Measurements from ENCODE around the gene GALK2.
"Not testable (repeated sequence)": the region's sequence is repeated elsewhere in the genome, so short reads cannot be mapped to it uniquely, and the experiment has no call there.

The GALK2 gene

GRCh38 chr15:49199666-49200065 lies 29.6 kb downstream of the GALK2 start:
- no peak overlapping the region for H3K4me2 ChIP-seq (ENCODE audit: low read depth, low read length)
- no peak overlapping the region for H3K4me3 ChIP-seq (ENCODE audit: low read length)
- H3K79me2 ChIP-seq (ENCODE audit: low read length), result peaks cover 10% of the 10 kb centered on the region
- TF ChIP-seq EZH2phosphoT487 (IDR thresholded peaks at IDR 0.05; ENCODE audit: low read length) (no peak), CTCF (IDR thresholded peaks at IDR 0.05; ENCODE audit: low read length) (no peak), EZH2 (optimal IDR thresholded peaks at IDR 0.05; ENCODE audit: low read depth, low read length) (no peak)
- no peaks in the 10 kb centered on the region for H3K27me3 ChIP-seq (replicated peaks; ENCODE audit: insufficient read depth, low read length)
- H3K9me2 ChIP-seq (replicated peaks; ENCODE audit: insufficient read depth, low read length), result no peaks in the 10 kb centered on the region
- H2AFZ ChIP-seq (ENCODE audit: low read length), result no peak overlapping the region
- H3K9ac ChIP-seq (ENCODE audit: low read length), result no peak overlapping the region
- DNase-seq, result no peak
- peaks cover 4% of the 10 kb centered on the region; the same call in 1 of the 2 replicates for H3K36me3 ChIP-seq (replicated peaks; ENCODE audit: insufficient read depth, low read length)
- H3K4me1 ChIP-seq (ENCODE audit: low read length), result no peaks in the 10 kb centered on the region
- H3K27ac ChIP-seq (ENCODE audit: low read length), result no peak overlapping the region
- H3K9me3 ChIP-seq (replicated peaks; ENCODE audit: insufficient read depth, low read length), result no peaks in the 10 kb centered on the region
- no peaks in the 10 kb centered on the region for H4K20me1 ChIP-seq (ENCODE audit: insufficient read depth, low read length)
- no peaks in the 10 kb centered on the region for H3F3A ChIP-seq (ENCODE audit: insufficient read depth, low read length)

GRCh38 chr15:49200347-49200746 lies 30.3 kb downstream of the GALK2 start:
- H2AFZ ChIP-seq (ENCODE audit: low read length), result no peak overlapping the region
- no peaks in the 10 kb centered on the region for H3K27me3 ChIP-seq (replicated peaks; ENCODE audit: insufficient read depth, low read length)
- peaks cover 8% of the 10 kb centered on the region for H3K79me2 ChIP-seq (ENCODE audit: low read length)
- H3F3A ChIP-seq (ENCODE audit: insufficient read depth, low read length), result no peaks in the 10 kb centered on the region
- no peaks in the 10 kb centered on the region for H3K9me3 ChIP-seq (replicated peaks; ENCODE audit: insufficient read depth, low read length)
- H3K4me3 ChIP-seq (ENCODE audit: low read length), result no peak overlapping the region
- H3K36me3 ChIP-seq (replicated peaks; ENCODE audit: insufficient read depth, low read length), result peaks cover 4% of the 10 kb centered on the region; the same call in 1 of the 2 replicates
- no peaks in the 10 kb centered on the region for H3K4me1 ChIP-seq (ENCODE audit: low read length)
- H4K20me1 ChIP-seq (ENCODE audit: insufficient read depth, low read length), result no peaks in the 10 kb centered on the region
- H3K9ac ChIP-seq (ENCODE audit: low read length), result no peak overlapping the region
- H3K4me2 ChIP-seq (ENCODE audit: low read depth, low read length), result no peak overlapping the region
- H3K9me2 ChIP-seq (replicated peaks; ENCODE audit: insufficient read depth, low read length), result no peaks in the 10 kb centered on the region
- TF ChIP-seq EZH2 (optimal IDR thresholded peaks at IDR 0.05; ENCODE audit: low read depth, low read length) (no peak), CTCF (IDR thresholded peaks at IDR 0.05; ENCODE audit: low read length) (no peak), EZH2phosphoT487 (IDR thresholded peaks at IDR 0.05; ENCODE audit: low read length) (no peak)
- no peak for DNase-seq
- no peak overlapping the region for H3K27ac ChIP-seq (ENCODE audit: low read length)

DNA sequence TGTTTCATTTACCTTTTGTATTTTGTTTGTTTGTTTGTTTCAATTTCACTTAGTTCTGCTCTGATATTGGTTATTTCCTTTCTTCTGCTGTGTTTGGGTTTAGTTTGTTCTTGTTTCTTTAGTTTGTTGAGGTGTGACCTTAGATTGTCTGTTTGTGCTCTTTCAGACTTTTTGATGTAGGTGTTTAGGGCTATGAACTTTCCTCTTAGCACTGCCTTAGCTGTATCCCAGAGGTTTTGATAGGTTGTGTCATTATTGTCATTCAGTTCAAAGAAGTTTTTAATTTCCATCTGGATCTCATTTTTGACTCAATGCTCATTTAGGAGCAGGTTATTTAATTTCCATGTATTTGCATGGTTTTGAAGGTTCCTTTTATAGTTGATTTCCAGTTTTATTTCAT lies 38.1 kb downstream of the GALK2 start:
- H3K9ac ChIP-seq (ENCODE audit: low read length); H2AFZ ChIP-seq (ENCODE audit: low read length); H3K9me3 ChIP-seq (replicated peaks; ENCODE audit: insufficient read depth, low read length); H3K36me3 ChIP-seq (replicated peaks; ENCODE audit: insufficient read depth, low read length); H3F3A ChIP-seq (ENCODE audit: insufficient read depth, low read length); H3K9me2 ChIP-seq (replicated peaks; ENCODE audit: insufficient read depth, low read length); DNase-seq; H3K27ac ChIP-seq (ENCODE audit: low read length); H4K20me1 ChIP-seq (ENCODE audit: insufficient read depth, low read length); H3K4me1 ChIP-seq (ENCODE audit: low read length); H3K4me2 ChIP-seq (ENCODE audit: low read depth, low read length); H3K27me3 ChIP-seq (replicated peaks; ENCODE audit: insufficient read depth, low read length); H3K4me3 ChIP-seq (ENCODE audit: low read length): not testable (repeated sequence)
- H3K79me2 ChIP-seq (ENCODE audit: low read length), result peaks cover 40% of the 10 kb centered on the region

DNA sequence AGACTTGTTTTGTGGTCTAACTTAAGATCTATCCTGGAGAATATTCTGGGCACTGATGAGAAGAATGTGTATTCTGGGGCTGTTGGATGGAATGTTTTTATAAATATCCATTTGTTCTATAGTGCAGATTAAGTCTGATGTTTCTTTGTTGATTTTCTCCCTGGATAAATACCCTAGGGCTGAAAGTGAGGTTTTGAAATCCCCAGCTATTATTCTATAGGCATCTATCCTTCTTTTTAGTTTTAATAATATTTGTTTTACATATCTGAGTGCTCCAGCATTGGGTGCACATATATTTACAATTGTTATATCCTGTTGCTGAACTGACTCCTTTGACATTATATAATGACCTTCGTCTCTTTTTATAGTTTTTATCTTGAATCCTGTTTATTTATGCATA lies 42.9 kb downstream of the GALK2 start:
- Histone ChIP-seq H3K27me3 (replicated peaks; ENCODE audit: insufficient read depth, low read length) (no peaks in the 10 kb centered on the region), H3K9ac (ENCODE audit: low read length) (no peak overlapping the region), H3K4me3 (ENCODE audit: low read length) (no peak overlapping the region), H3K4me2 (ENCODE audit: low read depth, low read length) (no peak overlapping the region), H2AFZ (ENCODE audit: low read length) (no peak overlapping the region), H3K9me2 (replicated peaks; ENCODE audit: insufficient read depth, low read length) (no peaks in the 10 kb centered on the region), H3K27ac (ENCODE audit: low read length) (no peak overlapping the region), H3K4me1 (ENCODE audit: low read length) (no peaks in the 10 kb centered on the region), H3K36me3 (replicated peaks; ENCODE audit: insufficient read depth, low read length) (no peaks in the 10 kb centered on the region), H3K9me3 (replicated peaks; ENCODE audit: insufficient read depth, low read length) (no peaks in the 10 kb centered on the region), H4K20me1 (ENCODE audit: insufficient read depth, low read length) (no peaks in the 10 kb centered on the region), H3K79me2 (ENCODE audit: low read length) (peaks cover 51% of the 10 kb centered on the region), H3F3A (ENCODE audit: insufficient read depth, low read length) (no peaks in the 10 kb centered on the region)
- no peak for DNase-seq
- no peak for TF ChIP-seq EZH2phosphoT487 (IDR thresholded peaks at IDR 0.05; ENCODE audit: low read length)

All from MM.1S (cell line).